Measurements from ENCODE around the gene NFIC. TPM values are rescaled to one million over a fixed set of nuclear protein-coding genes. Genes with fewer than 3 reads are reported as not detected.

NFIC gene
- total and polyA plus RNA-seq, 10 of the 15 experiments (the other 5 are each of a cell fraction or from before 2014, with no cell fraction given): 0.71 to 53.5 (median 10.2) TPM

DNA sequence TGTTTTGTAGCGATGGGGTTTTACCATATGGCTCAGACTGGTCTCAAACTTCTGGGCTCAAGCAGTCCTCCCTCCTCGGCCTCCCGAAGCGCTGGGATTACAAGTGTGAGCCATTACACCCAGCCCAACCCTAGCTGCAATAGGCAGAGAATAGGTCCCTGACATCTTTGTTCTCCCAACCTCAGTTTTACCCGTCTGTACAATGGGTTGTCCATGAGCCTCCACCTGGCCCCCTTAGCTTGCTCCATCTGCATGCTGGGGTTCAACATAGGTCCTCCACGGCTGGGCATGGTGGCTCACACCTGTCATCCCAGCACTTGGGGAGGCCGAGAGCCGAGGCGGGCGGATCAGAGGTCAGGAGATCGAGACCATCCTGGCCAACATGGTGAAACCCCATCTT lies 14.4 kb downstream of the NFIC start:
- H3K9me3 ChIP-seq (replicated peaks; ENCODE audit: control insufficient read depth, insufficient read depth, low read length): no peaks in the 10 kb centered on the region
- no peak overlapping the region for H3K27ac ChIP-seq (ENCODE audit: control insufficient read depth, insufficient read depth)
- peaks cover 0 to 20% of the 10 kb centered on the region in 2 experiments; a peak in 3 of 4 replicates for H3K36me3 ChIP-seq (ENCODE audit: control insufficient read depth in 2 of 2, insufficient read depth in 2 of 2, low read length in 1 of 2)
- no peaks in the 10 kb centered on the region; the same call in 1 of the 2 replicates for H3K4me1 ChIP-seq (ENCODE audit: control insufficient read depth, insufficient read depth, low read length)
- ATAC-seq (no peak), DNase-seq (ENCODE audit: low read depth, low spot score) (no peak), FAIRE-seq (no peak)
- ChIA-PET POLR2A (interaction anchor here (0.7 kb wide), 1 partner anchor 58 kb away, joined by 5 read pairs; no protein-coding TSS in a partner anchor), RAD21 (ENCODE audit: unreplicated experiment) (no interaction called here), SMC1A (ENCODE audit: uncharacterized antibody, unreplicated experiment) (no interaction called here), CTCF (no interaction called here)
- no TSS peak for BruUV-seq (replicated peaks)
- no peak overlapping the region for H2AFZ ChIP-seq (ENCODE audit: control insufficient read depth, low read depth, low read length)
- no peak overlapping the region for H3K4me3 ChIP-seq
- 92% methylated on average over 11 of the region's 11 CpGs for WGBS (ENCODE audit: insufficient coverage, insufficient replicate concordance, low lambda C conversion rate, missing lambda C conversion rate)
- intact Hi-C loops (cut with micrococcal nuclease; ENCODE audit: unreplicated experiment) (no loop called here), in situ Hi-C loops (cut with MboI) (no loop called here)
- no peaks in the 10 kb centered on the region for H3K27me3 ChIP-seq (replicated peaks in 1 of 2; ENCODE audit: control insufficient read depth in 2 of 2, insufficient read depth in 2 of 2, low read length in 1 of 2)
- TF ChIP-seq RAD51 (IDR thresholded peaks at IDR 0.05) (no peak), ELK1 (IDR thresholded peaks at IDR 0.05; ENCODE audit: low read depth, low read length) (no peak), POLR2A (IDR thresholded peaks at IDR 0.05; ENCODE audit: low read depth, low read length) (no peak), CEBPZ (IDR thresholded peaks at IDR 0.05; ENCODE audit: low read depth, low read length) (no peak), ESRRA (IDR thresholded peaks at IDR 0.05; ENCODE audit: low read length) (no peak), NR2C2 (IDR thresholded peaks at IDR 0.05; ENCODE audit: borderline replicate concordance, control insufficient read depth, insufficient read length, low read depth) (no peak), PBX3 (IDR thresholded peaks at IDR 0.05; ENCODE audit: insufficient replicate concordance, low read depth, low read length) (no peak), NR2C1 (IDR thresholded peaks at IDR 0.05) (no peak), STAT1 (conservative IDR thresholded peaks at IDR 0.05) (no peak), IRF5 (IDR thresholded peaks at IDR 0.05; ENCODE audit: borderline replicate concordance) (no peak), MLLT1 (IDR thresholded peaks at IDR 0.05) (no peak), ZBED1 (IDR thresholded peaks at IDR 0.05; ENCODE audit: borderline replicate concordance) (no peak), NFYB (IDR thresholded peaks at IDR 0.05; ENCODE audit: insufficient read depth, low read depth, low read length) (no peak), NR2F1 (conservative IDR thresholded peaks at IDR 0.05) (no peak), STAT3 (IDR thresholded peaks at IDR 0.05; ENCODE audit: low read depth, low read length) (no peak), BRCA1 (IDR thresholded peaks at IDR 0.05; ENCODE audit: low read depth, low read length) (no peak)
- peaks cover 44% of the 10 kb centered on the region for H3K79me2 ChIP-seq (ENCODE audit: control insufficient read depth, insufficient read depth, low read length)
- no peak overlapping the region for H3K4me2 ChIP-seq (ENCODE audit: control insufficient read depth, insufficient read depth)
- H4K20me1 ChIP-seq (ENCODE audit: control insufficient read depth, insufficient read depth): peaks cover 5% of the 10 kb centered on the region; the same call in 1 of the 2 replicates
- no peak overlapping the region for H3K9ac ChIP-seq (ENCODE audit: control insufficient read depth, insufficient read depth, low read length)
